GM12892 (cell line): Measurements from ENCODE around the gene KCTD14.

Experiments used
- POLR2A ChIP-seq: IDR thresholded peaks from 2 replicates; pipeline ENCODE4 v1.6.1; 2011; ENCODE audit warnings: low read depth, low read length, control low read depth
- POLR2AphosphoS5 ChIP-seq: IDR thresholded peaks from 2 replicates; pipeline ENCODE4 v1.6.1; 2011; ENCODE audit warnings: low read depth, low read length, control low read depth
- TAF1 ChIP-seq: IDR thresholded peaks from 2 replicates; pipeline ENCODE4 v1.6.1; 2011; ENCODE audit warnings: low read depth, mild to moderate bottlenecking, control low read depth, low read length, borderline replicate concordance

DNA sequence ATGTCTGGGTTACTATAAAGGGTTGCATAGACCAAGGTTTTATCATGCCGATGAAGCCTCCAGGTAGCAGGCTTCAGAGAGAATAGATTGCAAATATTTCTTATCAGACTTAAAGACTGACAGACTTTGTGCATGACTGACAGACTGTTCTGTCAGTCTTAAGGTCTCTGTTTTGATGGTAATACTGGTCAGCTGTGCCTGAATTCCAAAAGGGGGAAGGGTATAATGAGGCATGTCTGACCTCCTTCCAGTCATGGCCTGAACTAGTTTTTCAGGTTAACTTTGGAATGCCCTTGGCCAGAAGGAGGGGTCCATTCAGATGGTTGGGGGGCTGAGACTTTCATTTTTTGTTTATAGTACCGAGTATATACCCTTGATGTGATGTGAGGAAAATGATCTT is 4.7 kb upstream of the KCTD14 start:
- TF ChIP-seq POLR2A (no peak), POLR2AphosphoS5 (no peak), TAF1 (no peak)
